Hepatocyte (in vitro differentiated cells): ENCODE results near the gene HORMAD2. TPM values are rescaled to one million over a fixed set of nuclear protein-coding genes. Genes with fewer than 3 reads are reported as not detected.

Experiments used
- DNase-seq: peaks from one replicate; pipeline ENCODE4 v3.0.0-alpha.2; 2016; ENCODE audit warnings: low spot score
- H2AFZ ChIP-seq: fragments of 200-600 bp; sonication (generic); 2 replicates; pipeline ENCODE4 v1.6.0; 2016; ENCODE audit warnings: antibody characterized with exemption, mild to moderate bottlenecking
- H3K27ac ChIP-seq: fragments of 200-600 bp; sonication (generic); 2 replicates; pipeline ENCODE4 v1.5.1; 2016; ENCODE audit warnings: mild to moderate bottlenecking
- H3K27me3 ChIP-seq: fragments of 200-600 bp; sonication (generic); 2 replicates; pipeline ENCODE4 v1.6.1; 2016
- H3K36me3 ChIP-seq: fragments of 200-600 bp; sonication (generic); replicated peaks from 2 replicates; pipeline ENCODE4 v1.5.1; 2016; ENCODE audit warnings: low read depth; ENCODE audit not compliant: insufficient read depth
- H3K4me1 ChIP-seq: fragments of 200-600 bp; sonication (generic); 2 replicates; pipeline ENCODE4 v1.5.1; 2016; ENCODE audit warnings: mild to moderate bottlenecking, moderate library complexity; ENCODE audit not compliant: insufficient read depth
- H3K4me2 ChIP-seq: fragments of 200-600 bp; sonication (generic); 2 replicates; pipeline ENCODE4 v1.6.0; 2016
- H3K4me3 ChIP-seq: fragments of 200-600 bp; sonication (generic); 2 replicates; pipeline ENCODE4 v1.5.1; 2016; ENCODE audit warnings: mild to moderate bottlenecking
- H3K79me2 ChIP-seq: fragments of 200-600 bp; sonication (generic); 2 replicates; pipeline ENCODE4 v1.6.0; 2017; ENCODE audit warnings: mild to moderate bottlenecking
- H3K9me2 ChIP-seq: fragments of 200-600 bp; sonication (generic); replicated peaks from 2 replicates; pipeline ENCODE4 v1.6.0; 2017; ENCODE audit warnings: mild to moderate bottlenecking; ENCODE audit not compliant: insufficient read depth
- H3K9me3 ChIP-seq: fragments of 200-600 bp; sonication (generic); 2 replicates; pipeline ENCODE4 v1.5.1; 2016; ENCODE audit warnings: low read depth, mild to moderate bottlenecking
- H4K20me1 ChIP-seq: fragments of 200-600 bp; sonication (generic); 2 replicates; pipeline ENCODE4 v1.6.0; 2016; ENCODE audit warnings: mild to moderate bottlenecking; ENCODE audit not compliant: insufficient read depth, poor library complexity, severe bottlenecking
- EZH2 ChIP-seq: fragments of 200-600 bp; sonication (generic); IDR thresholded peaks from 2 replicates; pipeline ENCODE4 v1.6.1; 2016; ENCODE audit warnings: antibody characterized with exemption, mild to moderate bottlenecking, borderline replicate concordance
- EZH2phosphoT487 ChIP-seq: fragments of 200-600 bp; sonication (generic); IDR thresholded peaks from one replicate; pipeline ENCODE4 v1.6.1; 2018; ENCODE audit warnings: antibody characterized with exemption, mild to moderate bottlenecking, low read depth, moderate library complexity; ENCODE audit not compliant: unreplicated experiment, severe bottlenecking
- WGBS: methylation state at CpG from one replicate; pipeline ENCODE4 v1.1.6; 2016; ENCODE audit warnings: low lambda C conversion rate; ENCODE audit errors: missing lambda C conversion rate; 5-methylcytosine and 5-hydroxymethylcytosine counted together
- polyA plus RNA-seq: library from polyadenylated mRNA; unstranded; fragments of >200 nt; fragmentation: Nextera tagmentation; extraction: Ambion mirVana; gene quantifications from 2 replicates; pipeline ENCODE4 v1.2.1, GENCODE V29; 2016
- total RNA-seq: library from RNA; depleted of rRNA; stranded (reverse); fragments of >200 nt; gene quantifications from 2 replicates; pipeline ENCODE4 v1.2.3, GENCODE V29; 2014
- TF ChIP-seq, protein P1 (sequence below): fragments of 200-600 bp; sonication (generic); IDR thresholded peaks from 2 replicates; pipeline ENCODE4 v1.5.1; 2016; ENCODE audit warnings: antibody characterized with exemption, mild to moderate bottlenecking; ENCODE audit not compliant: poor library complexity

Gene HORMAD2
- total and polyA plus RNA-seq, 2 experiments from 2014 or later: not detected

DNA sequence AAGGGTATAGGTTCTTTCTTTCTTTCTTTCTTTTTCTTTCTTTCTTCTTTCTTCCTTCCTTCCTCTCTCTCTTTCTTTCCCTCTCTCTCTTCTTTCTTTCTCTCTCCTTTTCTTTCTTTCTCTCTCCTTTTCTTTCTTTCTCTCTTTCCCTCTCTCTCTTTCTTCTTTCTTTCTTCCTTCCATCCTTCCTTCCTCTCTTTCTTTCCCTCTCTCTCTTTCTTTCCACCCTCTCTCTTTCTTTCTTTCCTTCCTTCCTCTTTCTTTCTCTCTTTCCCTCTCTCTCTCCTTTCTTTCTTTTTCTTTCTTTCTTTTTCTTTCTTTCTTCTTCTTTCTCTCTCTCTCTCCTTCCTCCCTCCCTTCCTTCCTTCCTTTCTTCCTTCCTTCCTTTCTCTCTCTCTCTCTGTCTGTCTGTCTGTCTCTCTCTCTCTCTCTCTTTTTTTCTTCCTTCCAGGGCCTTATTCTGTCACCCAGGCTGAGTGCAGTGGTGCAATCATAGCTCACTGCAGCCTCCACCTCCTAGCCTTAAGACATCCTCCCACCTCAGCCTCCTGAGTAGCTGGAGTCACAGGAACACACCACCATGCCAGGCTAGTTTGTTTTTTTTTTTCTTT is 139.5 kb downstream of the HORMAD2 start:
- no peaks in the 10 kb centered on the region for H3K27me3 ChIP-seq
- no peak overlapping the region for H3K4me3 ChIP-seq
- H2AFZ ChIP-seq: no peak overlapping the region
- H3K4me1 ChIP-seq: peaks cover 14% of the 10 kb centered on the region
- H3K36me3 ChIP-seq: no peaks in the 10 kb centered on the region
- H3K79me2 ChIP-seq: no peaks in the 10 kb centered on the region
- H3K9me3 ChIP-seq: no peaks in the 10 kb centered on the region
- DNase-seq: no peak
- no peak overlapping the region for H3K4me2 ChIP-seq
- H3K9me2 ChIP-seq: no peaks in the 10 kb centered on the region
- no peaks in the 10 kb centered on the region for H4K20me1 ChIP-seq
- TF ChIP-seq EZH2phosphoT487 (no peak), EZH2 (no peak)
- TF ChIP-seq, protein P1, sequence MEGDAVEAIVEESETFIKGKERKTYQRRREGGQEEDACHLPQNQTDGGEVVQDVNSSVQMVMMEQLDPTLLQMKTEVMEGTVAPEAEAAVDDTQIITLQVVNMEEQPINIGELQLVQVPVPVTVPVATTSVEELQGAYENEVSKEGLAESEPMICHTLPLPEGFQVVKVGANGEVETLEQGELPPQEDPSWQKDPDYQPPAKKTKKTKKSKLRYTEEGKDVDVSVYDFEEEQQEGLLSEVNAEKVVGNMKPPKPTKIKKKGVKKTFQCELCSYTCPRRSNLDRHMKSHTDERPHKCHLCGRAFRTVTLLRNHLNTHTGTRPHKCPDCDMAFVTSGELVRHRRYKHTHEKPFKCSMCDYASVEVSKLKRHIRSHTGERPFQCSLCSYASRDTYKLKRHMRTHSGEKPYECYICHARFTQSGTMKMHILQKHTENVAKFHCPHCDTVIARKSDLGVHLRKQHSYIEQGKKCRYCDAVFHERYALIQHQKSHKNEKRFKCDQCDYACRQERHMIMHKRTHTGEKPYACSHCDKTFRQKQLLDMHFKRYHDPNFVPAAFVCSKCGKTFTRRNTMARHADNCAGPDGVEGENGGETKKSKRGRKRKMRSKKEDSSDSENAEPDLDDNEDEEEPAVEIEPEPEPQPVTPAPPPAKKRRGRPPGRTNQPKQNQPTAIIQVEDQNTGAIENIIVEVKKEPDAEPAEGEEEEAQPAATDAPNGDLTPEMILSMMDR: no peak
- no peak overlapping the region for H3K27ac ChIP-seq

DNA sequence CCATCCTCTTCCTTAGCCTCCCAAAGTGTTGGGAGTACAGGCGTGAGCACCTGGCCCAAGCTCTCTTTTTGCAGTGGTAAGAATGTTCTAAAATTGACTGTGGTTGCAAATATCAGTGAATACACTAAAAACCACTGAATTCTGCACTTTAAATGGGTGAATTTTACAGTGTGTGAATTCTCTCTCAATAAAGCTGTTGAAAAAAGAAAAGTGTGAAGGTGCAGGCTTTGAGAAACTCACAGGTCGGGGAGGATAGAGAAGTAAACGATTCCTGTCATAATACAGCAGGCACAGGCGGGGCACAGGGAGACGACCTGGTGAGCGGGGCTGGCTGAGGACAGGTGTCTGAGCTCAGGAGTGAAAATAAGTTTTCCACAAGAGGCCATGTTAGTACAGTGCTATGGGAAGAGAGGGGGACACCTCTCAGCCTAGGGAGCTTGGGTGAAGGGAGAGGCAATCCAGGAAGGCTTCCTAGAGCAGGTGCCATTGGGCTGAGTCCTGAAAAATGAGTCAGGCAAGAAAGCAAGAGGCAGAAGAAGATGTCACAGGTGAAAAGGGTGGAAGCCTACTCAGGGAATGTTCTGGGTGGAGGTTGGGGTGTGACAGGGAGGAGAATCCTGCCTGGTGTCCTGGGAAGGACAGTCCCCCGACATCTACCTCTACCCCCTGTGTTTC is 140.2 kb downstream of the HORMAD2 start:
- no peak overlapping the region for H3K4me3 ChIP-seq
- TF ChIP-seq EZH2phosphoT487: no peak
- no peak for TF ChIP-seq EZH2
- TF ChIP-seq, protein P1: no peak
- H3K79me2 ChIP-seq: no peaks in the 10 kb centered on the region
- H3K9me2 ChIP-seq: no peaks in the 10 kb centered on the region
- H3K27ac ChIP-seq: no peak overlapping the region
- no peaks in the 10 kb centered on the region for H3K27me3 ChIP-seq
- H4K20me1 ChIP-seq: no peaks in the 10 kb centered on the region
- H2AFZ ChIP-seq: no peak overlapping the region
- H3K9me3 ChIP-seq: no peaks in the 10 kb centered on the region
- 84% methylated on average over 7 of the region's 7 CpGs for WGBS
- no peak for DNase-seq
- no peak overlapping the region for H3K4me2 ChIP-seq
- peaks cover 14% of the 10 kb centered on the region for H3K4me1 ChIP-seq
- no peaks in the 10 kb centered on the region for H3K36me3 ChIP-seq

DNA sequence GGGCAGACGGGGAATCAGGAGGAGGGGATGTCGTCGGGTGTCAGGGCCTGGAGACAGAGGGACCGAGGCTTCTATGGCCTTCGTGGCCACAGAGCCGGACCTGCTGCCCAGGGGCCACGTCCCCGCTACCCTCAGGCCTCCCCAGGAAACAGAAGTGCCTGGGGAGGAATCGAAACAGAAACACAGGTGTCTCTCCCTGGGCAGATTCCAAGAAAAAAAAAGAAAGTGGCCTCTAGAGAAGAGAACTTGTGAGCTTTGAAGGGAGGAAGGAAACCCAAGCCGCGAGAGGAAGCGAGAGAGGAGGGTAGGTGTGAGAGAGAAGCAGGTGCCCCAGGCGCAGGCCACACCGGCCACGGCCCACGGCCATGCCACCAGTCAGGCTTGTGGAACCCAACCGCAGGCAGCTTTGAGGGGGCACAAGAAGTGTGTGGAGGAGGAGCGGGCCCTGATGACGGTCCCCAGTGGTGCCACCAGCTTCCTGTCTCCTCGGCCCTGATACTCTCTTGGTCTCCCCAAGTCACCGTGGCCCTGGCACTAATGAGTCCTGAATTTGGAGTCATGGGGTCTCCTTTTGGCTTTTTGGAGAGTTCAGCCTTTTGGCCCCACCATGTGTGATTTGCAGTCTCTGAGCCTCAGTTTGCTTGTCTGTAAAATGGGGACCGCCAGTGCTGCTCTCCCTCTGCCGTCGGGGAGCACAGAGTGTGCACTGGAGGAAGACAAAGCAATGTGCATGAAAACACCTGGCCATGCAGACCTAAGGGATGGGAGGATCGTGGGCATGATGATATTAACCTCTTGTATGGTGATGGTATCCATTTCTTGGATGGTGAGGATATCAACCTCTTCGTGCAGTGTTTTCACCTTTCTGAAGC is 141.1 kb downstream of the HORMAD2 start:
- no peak for TF ChIP-seq EZH2
- TF ChIP-seq, protein P1: no peak
- Histone ChIP-seq H3K27me3 (no peaks in the 10 kb centered on the region), H3K27ac (no peak overlapping the region), H2AFZ (no peak overlapping the region), H3K4me1 (peaks cover 14% of the 10 kb centered on the region), H3K9me2 (no peaks in the 10 kb centered on the region), H3K79me2 (no peaks in the 10 kb centered on the region), H3K36me3 (no peaks in the 10 kb centered on the region), H3K4me2 (no peak overlapping the region), H3K9me3 (no peaks in the 10 kb centered on the region), H4K20me1 (no peaks in the 10 kb centered on the region), H3K4me3 (no peak overlapping the region)
- 92% methylated on average over 26 of the region's 26 CpGs for WGBS
- no peak for DNase-seq
